Neural progenitor cell (in vitro differentiated cells): ENCODE results near the gene FGD4.

ENCODE experiments used
- CTCF ChIP-seq: fragments of 200-600 bp; sonication (generic); IDR thresholded peaks from 2 replicates; pipeline ENCODE4 v1.5.1; 2017; ENCODE audit warnings: antibody characterized with exemption, mild to moderate bottlenecking
- EZH2 ChIP-seq: fragments of 200-600 bp; sonication (generic); IDR thresholded peaks from 2 replicates; pipeline ENCODE4 v1.6.1; 2017; ENCODE audit warnings: antibody characterized with exemption, mild to moderate bottlenecking, moderate library complexity

DNA sequence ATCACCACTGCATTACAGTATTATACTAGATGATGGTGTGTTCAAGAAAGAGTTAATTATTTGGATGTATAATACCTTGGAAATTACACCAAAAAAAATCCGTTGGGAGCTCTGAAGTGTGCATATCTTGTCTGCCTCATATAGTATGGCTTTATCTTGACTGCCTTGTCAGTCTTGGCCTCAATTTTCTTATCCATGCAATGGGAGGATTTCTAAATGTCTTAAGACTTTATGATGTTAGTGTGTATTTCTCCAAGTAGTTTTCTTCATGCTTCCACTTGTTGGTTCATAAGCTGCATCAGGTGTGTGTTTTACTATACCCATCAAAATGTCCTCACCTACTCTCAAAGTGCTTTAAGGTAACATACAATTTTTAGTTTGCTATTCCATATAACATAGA lies 84.6 kb downstream of the FGD4 start:
- TF ChIP-seq EZH2 (no peak), CTCF (no peak)
